GM18498 (cell line): ENCODE data around the gene NCK2.

Source experiments
- ATAC-seq: cut with Tn5 transposase; IDR thresholded peaks from one replicate; pipeline ENCODE4 v1.9.1; 2021; ENCODE audit warnings: mild to moderate bottlenecking, moderate library complexity; ENCODE audit not compliant: unreplicated experiment

The NCK2 gene

GRCh38 chr2:105866216-105867185, 121.8 kb downstream of the NCK2 start:
- ATAC-seq: no peak

GRCh38 chr2:105867587-105867986, 122.9 kb downstream of the NCK2 start:
- ATAC-seq: no peak

GRCh38 chr2:105868060-105868459, 123.3 kb downstream of the NCK2 start:
- ATAC-seq: no peak

GRCh38 chr2:105869341-105869740, 124.6 kb downstream of the NCK2 start:
- ATAC-seq: no peak

GRCh38 chr2:105870062-105870461, 125.3 kb downstream of the NCK2 start:
- ATAC-seq: no peak

- ATAC-seq: no peak
These were observed 126.1 kb downstream of the NCK2 start for GRCh38 chr2:105870858-105871257.

- no peak for ATAC-seq
These were observed 127.5 kb downstream of the NCK2 start for GRCh38 chr2:105872142-105872728.

GRCh38 chr2:105872830-105873229, 128.1 kb downstream of the NCK2 start:
- ATAC-seq: no peak

GRCh38 chr2:105873281-105873680, 128.6 kb downstream of the NCK2 start:
- ATAC-seq: peak; percentile 11

GRCh38 chr2:105873721-105874120, 129.0 kb downstream of the NCK2 start:
- ATAC-seq: peak; percentile 91

- ATAC-seq: no peak
These were observed 129.8 kb downstream of the NCK2 start for GRCh38 chr2:105874466-105874865.

GRCh38 chr2:105875241-105875640, 130.5 kb downstream of the NCK2 start:
- no peak for ATAC-seq

GRCh38 chr2:105876191-105876590, 131.5 kb downstream of the NCK2 start:
- ATAC-seq: no peak

GRCh38 chr2:105877945-105878344, 133.2 kb downstream of the NCK2 start:
- ATAC-seq: no peak

GRCh38 chr2:105879106-105879802, 134.5 kb downstream of the NCK2 start:
- ATAC-seq: no peak

- ATAC-seq: no peak
These were observed 135.1 kb downstream of the NCK2 start for GRCh38 chr2:105879803-105880300.

- ATAC-seq: no peak
These were observed 135.9 kb downstream of the NCK2 start for GRCh38 chr2:105880637-105881036.

GRCh38 chr2:105881286-105882136, 136.8 kb downstream of the NCK2 start:
- no peak for ATAC-seq

- ATAC-seq: no peak
These were observed 137.6 kb downstream of the NCK2 start for GRCh38 chr2:105882341-105882740.

- no peak for ATAC-seq
These were observed 138.3 kb downstream of the NCK2 start for GRCh38 chr2:105882920-105883435.
